GM10847 (cell line): ENCODE data around the gene CALM3.
A peak's percentile ranks its signal among the peaks of the same experiment; 100 is the strongest.

Source experiments
- POLR2A ChIP-seq: IDR thresholded peaks from 2 replicates; pipeline ENCODE4 v1.6.1; 2011; ENCODE audit not compliant: insufficient read length; ENCODE audit errors: extremely low read depth

The CALM3 gene

DNA sequence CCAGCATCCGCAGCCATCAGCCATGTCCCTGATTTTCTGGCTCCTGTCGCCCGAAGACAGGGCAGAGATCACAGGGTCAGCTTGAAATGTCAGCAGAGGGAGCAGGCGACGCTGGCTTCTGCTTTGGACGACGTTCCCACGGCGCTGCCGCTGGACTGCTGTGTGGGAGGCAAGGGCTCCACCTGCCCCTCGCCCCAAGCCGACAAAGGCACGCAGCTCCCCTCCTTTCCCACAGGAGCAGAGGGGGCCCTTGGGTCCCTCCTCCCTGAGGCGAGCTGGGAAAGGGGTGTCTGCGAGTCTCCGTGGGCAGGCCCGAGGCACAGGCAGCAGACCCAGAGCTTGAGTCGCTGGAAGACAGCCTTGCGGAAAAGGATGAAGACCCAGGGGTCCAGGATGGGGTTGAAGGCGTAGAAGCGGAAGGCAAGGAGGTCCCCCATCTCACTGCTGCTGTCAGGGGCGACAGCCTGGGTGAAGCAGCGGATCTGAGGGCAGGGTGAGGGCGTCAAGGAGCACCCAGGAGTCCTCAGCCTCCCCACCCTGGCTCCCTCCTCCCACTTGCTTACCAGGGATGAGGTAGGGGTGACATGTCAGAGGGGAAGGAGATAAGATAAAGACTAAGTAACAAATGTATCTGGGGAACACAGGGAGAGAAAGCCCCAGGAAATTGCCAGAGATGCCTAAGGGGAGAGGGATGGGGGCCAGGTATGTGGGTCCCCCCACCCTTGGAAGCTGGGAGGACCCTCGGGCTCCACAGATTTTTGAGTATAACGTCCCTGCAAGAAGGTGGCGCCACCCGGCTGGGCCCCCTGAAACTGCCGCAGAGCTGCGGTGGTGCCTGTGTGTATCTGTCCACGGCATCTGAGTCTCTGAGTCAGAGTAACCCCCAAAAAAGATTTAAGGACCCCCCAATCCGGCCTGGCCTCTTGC is 20.3 kb downstream of the CALM3 start:
- no peak for TF ChIP-seq POLR2A

DNA sequence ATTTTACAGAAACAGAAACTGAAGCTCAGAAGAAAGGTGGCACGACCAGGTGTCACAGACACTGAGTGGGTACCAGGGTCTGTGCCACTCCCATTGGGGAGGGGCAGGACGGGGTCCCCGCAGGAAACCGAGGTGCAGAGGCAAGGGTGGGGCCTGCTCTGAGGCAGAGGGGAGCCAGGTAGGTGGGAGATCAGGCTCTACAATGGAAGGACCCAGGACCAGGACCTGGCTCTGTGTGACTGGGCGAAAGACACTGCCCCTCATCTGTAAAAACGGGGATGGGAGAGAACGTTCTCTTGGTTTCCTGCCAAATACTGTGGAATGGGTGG is 21.0 kb downstream of the CALM3 start:
- TF ChIP-seq POLR2A, result no peak

DNA sequence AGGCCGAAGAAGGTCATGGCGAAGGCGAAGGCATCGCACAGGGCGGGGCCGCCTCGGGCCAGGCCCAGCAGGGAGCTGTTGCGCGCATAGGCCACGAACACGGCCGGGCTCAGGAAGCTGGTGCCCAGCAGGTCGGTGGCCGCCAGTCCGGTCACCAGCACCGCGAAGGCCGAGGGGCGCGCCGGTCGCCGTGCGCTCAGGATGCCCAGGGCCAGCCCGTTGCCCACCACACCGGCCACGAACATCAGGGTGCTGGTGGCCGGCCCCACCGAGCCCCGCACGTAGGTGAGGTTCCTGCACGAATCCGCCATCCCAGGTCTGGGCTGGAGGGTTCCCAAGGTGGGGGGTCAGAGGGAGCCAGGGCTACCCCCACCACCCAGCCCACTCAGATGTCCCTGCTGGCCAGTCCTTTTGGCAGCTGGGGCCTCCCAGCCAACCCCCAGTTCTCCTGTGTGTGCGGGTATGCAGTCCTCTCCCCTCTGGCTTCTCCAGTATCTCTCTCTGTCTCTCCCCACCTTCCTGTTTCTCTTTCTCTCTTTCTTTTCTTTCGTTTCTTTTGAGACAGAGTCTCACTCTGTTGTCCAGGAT is 22.9 kb downstream of the CALM3 start:
- TF ChIP-seq POLR2A, result no peak

DNA sequence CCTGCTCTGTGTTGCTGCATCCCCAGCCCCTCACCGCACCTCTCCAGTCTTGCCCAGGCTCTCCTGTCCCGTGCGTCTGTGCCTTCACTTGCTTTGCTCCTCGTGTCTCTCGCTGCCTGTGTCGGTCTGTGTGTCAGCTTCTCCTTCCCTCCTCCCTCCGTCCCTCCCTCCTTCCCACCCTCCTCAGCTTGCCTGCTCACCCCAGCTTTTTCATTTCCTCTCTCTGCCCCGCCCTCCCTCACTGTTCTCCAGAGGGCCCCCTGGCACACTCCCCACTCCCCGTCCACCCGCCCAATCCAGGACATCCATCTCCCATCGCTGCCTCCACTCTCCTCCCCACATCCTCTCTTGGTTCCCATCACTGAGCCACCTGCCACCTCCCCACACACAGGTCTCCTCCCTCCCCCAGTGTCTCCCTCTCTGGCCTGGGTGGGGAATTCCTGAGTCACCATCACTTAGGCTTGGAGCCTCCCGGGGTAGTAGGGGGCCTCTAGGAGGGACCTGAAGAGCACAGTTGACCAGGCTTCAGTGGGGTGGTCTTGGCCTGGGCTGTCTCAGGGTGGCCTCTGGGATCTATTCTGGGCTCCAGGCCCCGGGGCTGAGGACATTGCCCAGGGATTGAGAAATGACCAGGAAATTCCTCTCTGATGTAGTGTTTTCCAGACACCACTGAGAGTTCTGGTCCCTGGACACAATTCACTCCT is 24.0 kb downstream of the CALM3 start, which contains the start of gene PTGIR:
Gene PTGIR, minus strand, starts transcription at position 132 of the 704 bp plus-strand sequence. CDS start 864 bp downstream, outside the sequence.
- TF ChIP-seq POLR2A, result peak; percentile 30

DNA sequence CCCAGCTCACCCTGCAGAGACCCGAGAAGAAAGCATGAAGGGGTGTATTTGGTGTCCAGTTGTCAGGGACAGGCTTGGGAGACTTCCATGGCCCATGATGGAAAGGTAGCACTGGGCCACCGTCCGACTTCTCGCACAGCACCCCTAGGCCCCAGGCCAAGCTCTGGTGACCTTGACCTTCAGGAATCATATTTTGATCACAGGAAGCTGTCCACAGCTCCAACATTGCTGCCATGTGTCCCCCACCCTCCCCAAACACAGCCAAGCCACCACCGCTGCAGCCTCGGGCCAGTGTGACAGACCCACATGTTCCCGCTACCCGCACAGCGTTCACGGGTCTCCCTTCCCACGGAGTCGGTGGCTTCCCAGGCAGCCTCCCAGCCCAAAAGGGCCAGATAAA is 24.6 kb downstream of the CALM3 start:
- no peak for TF ChIP-seq POLR2A

- TF ChIP-seq POLR2A, result no peak
Measured at GRCh38 chr19:46626446-46626845, 25.3 kb downstream of the CALM3 start.

- no peak for TF ChIP-seq POLR2A
Measured at GRCh38 chr19:46629546-46630025, 28.5 kb downstream of the CALM3 start.

DNA sequence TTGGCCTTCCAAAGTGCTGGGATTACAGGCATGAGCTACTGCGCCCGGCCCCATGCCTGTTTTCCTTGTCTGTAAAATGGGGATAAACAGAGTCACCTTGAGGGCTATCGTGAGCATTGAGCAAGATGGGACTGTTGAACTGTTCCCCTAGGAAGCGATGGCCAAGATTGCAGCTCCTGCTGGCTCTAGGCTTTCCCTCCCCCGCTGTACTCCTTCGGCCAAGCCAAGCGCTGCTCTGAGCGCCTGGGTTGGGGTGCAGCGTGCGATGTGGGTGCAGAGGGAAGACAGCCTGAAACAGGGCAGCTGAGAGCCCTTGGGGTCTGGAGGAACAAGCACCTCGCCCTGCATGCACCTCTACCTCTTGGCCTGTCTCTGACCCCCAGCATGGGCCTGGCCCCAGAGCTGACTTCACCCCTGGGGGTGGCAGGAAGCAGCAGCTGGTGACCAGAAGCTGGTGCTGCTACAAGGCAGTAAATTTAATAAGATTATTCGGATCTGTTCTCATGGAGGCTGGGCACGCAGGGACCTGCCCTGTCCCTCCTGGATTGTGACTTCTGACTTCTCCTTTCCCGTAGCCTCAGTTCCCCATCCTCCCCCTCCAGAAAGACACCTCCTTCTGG is 29.6 kb downstream of the CALM3 start:
- TF ChIP-seq POLR2A, result no peak

GRCh38 chr19:46631481-46631880 is 30.4 kb downstream of the CALM3 start:
- TF ChIP-seq POLR2A, result no peak

DNA sequence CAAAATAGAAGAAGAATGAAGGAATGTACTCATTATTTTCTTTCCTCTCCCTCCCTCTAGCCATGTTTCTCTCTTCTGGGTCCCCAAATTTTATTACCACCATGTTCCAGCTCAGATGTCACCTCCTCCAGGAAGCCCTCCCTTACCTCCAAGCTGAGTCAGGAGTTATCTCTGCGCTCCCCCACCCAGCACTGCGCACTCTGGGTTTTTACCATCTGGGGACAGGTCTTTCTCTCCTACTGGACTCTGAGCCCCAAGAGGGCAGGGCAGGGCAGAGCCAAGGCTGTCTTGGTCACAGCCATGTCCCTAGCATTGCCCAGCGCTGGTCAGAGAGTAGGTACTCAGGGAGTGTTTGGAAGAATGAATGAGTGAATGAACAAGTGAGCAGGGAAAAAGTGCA is 32.0 kb downstream of the CALM3 start:
- TF ChIP-seq POLR2A, result no peak

DNA sequence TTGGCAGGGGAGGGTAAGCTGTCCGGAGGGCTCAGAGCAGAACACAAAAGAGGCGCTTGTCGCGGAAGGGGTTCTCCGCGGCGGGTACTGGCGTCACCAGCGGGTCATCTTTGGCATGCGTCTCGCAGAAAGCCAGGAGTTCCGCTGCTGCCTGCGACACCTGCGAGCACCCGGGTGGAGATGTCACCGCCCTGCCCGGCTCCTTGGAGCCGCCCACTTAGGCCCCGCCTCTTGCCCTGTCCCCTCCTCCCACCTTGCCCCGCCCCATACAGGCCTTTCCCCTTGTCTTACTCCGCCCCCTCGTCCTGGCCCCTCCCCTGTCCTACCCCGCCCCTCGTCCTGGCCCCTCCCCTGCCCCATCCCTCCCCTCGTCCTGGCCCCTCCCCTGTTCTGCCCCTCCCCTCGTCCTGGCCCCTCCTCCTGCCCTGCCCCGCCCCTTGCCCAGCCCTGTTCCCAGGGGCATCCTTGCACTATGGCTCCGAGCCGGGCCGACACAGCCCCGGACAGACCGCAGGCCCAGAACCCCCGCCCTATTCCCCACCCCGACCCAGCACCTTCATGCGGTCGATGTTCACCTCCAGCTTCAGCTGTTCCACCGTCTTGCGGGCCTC is 33.0 kb downstream of the CALM3 start:
- no peak for TF ChIP-seq POLR2A

- no peak for TF ChIP-seq POLR2A
Measured at GRCh38 chr19:46634656-46635218, 33.6 kb downstream of the CALM3 start.

GRCh38 chr19:46635920-46636761 is 35.0 kb downstream of the CALM3 start, which contains the start of gene GNG8:
Gene GNG8 (minus strand): TSS chr19:46636202. CDS start chr19:46634682, 1,520 bp downstream.
- no peak for TF ChIP-seq POLR2A

- no peak for TF ChIP-seq POLR2A
Measured at GRCh38 chr19:46637224-46637623, 36.1 kb downstream of the CALM3 start.
